Ascending aorta (tissue), 2 donors: Measurements from ENCODE around the gene PTGDS. TPM values are rescaled to one million over a fixed set of nuclear protein-coding genes. Genes with fewer than 3 reads are reported as not detected.
A peak's percentile ranks its signal among the peaks of the same experiment; 100 is the strongest.

Experiments
- DNase-seq, 2 donors: peaks; one replicate each; pipeline ENCODE4 v3.0.0-alpha.2; 2019; ENCODE audit warnings: low spot score in 2 of 2
- H3K27ac ChIP-seq, 2 donors: fragments of 200-600 bp; sonication (generic); one replicate each; pipeline ENCODE4 v1.5.1; 2016 to 2017; ENCODE audit warnings: mild to moderate bottlenecking in 1 of 2
- H3K27me3 ChIP-seq: fragments of 200-600 bp; sonication (generic); one replicate; pipeline ENCODE4 v1.5.1; 2017
- H3K36me3 ChIP-seq, 2 donors: fragments of 200-600 bp; sonication (generic); one replicate each; pipeline ENCODE4 v1.5.1; 2016
- H3K4me1 ChIP-seq, 2 donors: fragments of 200-600 bp; sonication (generic); one replicate each; pipeline ENCODE4 v1.5.1; 2016 to 2017; ENCODE audit warnings: mild to moderate bottlenecking in 1 of 2
- H3K4me3 ChIP-seq, 2 donors: fragments of 200-600 bp; sonication (generic); one replicate each; pipeline ENCODE4 v1.5.1; 2016 to 2017; ENCODE audit warnings: mild to moderate bottlenecking in 1 of 2
- H3K9me3 ChIP-seq, 2 donors: fragments of 200-600 bp; sonication (generic); one replicate each; pipeline ENCODE4 v1.5.1; 2016
- intact Hi-C: fragments of 100-400 bp; cut with DNase I; formaldehyde crosslinking; loops from one replicate; pipeline ENCODE4 v1.15.1; 2023
- total RNA-seq: library from RNA; depleted of rRNA; stranded (reverse); fragments of >200 nt; gene quantifications from one replicate; pipeline ENCODE4 v1.1.0, GENCODE V29; 2016
- TF ChIP-seq, protein P1 (sequence below), 3 experiments: fragments of 200-600 bp in 2 of 3; fragments of 450-650 bp in 1 of 3; sonication (generic) in 2 of 3; IDR thresholded peaks; one replicate each; pipeline ENCODE4 v1.5.1; 2016 to 2019; ENCODE audit warnings: antibody characterized with exemption in 3 of 3, mild to moderate bottlenecking in 1 of 3, moderate library complexity in 1 of 3

PTGDS gene
- total RNA-seq, 1 donor from 2014 or later, result 68.3 TPM

DNA sequence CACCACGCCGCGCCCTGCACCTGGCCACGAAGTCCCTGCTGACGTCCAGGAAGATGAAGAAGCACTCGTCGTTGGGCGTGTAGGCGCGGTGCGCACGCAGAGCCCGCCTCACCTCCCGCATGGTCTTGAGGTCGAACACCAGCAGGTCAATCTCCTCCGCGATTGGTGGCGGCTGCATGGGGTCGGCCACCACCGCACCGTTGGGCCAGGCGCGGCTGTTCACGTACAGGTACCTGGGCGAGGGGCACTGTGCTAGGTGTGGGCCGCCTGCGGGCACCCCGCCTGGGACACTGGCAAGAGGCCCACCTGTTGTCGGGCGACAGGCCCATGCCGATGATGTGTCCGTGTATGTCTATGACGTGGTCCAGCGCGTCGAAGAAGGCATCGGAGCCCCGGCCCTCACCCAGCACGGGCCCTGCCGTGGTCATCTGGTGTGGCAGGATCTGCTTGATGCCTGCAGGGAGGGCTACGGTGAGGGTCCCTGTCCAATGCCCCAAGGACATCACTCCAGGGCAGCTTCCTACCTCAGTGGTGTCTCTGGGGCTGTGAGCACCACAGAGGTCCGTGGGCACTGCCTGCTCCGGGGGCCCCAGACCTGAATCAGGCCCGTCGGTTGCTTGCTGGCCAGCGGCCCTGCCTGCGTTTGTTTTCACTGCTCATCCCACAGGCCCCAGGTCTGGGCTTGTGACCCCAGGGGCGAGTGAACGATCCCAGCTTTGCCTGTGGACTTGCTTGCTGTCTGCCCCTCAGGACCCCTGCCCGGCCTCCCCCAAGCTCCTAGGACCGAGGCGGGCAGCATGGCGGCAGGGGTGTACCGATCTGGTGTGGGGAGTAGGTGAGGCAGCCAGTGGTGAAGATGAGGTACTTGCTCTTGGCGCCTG, 35.8 kb upstream of the PTGDS start:
- no peaks in the 10 kb centered on the region for H3K27me3 ChIP-seq
- no peak for DNase-seq
- H3K9me3 ChIP-seq, result no peaks in the 10 kb centered on the region
- H3K27ac ChIP-seq, result no peak overlapping the region
- TF ChIP-seq, protein P1, sequence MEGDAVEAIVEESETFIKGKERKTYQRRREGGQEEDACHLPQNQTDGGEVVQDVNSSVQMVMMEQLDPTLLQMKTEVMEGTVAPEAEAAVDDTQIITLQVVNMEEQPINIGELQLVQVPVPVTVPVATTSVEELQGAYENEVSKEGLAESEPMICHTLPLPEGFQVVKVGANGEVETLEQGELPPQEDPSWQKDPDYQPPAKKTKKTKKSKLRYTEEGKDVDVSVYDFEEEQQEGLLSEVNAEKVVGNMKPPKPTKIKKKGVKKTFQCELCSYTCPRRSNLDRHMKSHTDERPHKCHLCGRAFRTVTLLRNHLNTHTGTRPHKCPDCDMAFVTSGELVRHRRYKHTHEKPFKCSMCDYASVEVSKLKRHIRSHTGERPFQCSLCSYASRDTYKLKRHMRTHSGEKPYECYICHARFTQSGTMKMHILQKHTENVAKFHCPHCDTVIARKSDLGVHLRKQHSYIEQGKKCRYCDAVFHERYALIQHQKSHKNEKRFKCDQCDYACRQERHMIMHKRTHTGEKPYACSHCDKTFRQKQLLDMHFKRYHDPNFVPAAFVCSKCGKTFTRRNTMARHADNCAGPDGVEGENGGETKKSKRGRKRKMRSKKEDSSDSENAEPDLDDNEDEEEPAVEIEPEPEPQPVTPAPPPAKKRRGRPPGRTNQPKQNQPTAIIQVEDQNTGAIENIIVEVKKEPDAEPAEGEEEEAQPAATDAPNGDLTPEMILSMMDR (IDR thresholded peaks at IDR 0.05), result no peak
- intact Hi-C loops, result loop anchor here (5.0 kb wide), 1 partner anchor 134 kb away; the partner anchor contains the start of gene RABL6
- no peak overlapping the region for H3K4me3 ChIP-seq
- peaks cover 6 to 14% of the 10 kb centered on the region in 2 donors for H3K4me1 ChIP-seq
- H3K36me3 ChIP-seq, result peaks cover 40 to 43% of the 10 kb centered on the region in 2 donors

GRCh38 chr9:136942112-136942880, 35.0 kb upstream of the PTGDS start:
- intact Hi-C loops, result loop anchor here (5.0 kb wide), 1 partner anchor 135 kb away; the partner anchor contains the start of gene RABL6
- TF ChIP-seq, protein P1 (IDR thresholded peaks at IDR 0.05), result no peak
- DNase-seq, result no peak
- H3K4me1 ChIP-seq, result peaks cover 6 to 14% of the 10 kb centered on the region in 2 donors
- peak overlapping the region in 1 of 2 donors; percentile 88 for H3K4me3 ChIP-seq
- no peak overlapping the region for H3K27ac ChIP-seq
- peaks cover 40 to 43% of the 10 kb centered on the region in 2 donors for H3K36me3 ChIP-seq
- H3K27me3 ChIP-seq, result no peaks in the 10 kb centered on the region
- no peaks in the 10 kb centered on the region for H3K9me3 ChIP-seq

DNA sequence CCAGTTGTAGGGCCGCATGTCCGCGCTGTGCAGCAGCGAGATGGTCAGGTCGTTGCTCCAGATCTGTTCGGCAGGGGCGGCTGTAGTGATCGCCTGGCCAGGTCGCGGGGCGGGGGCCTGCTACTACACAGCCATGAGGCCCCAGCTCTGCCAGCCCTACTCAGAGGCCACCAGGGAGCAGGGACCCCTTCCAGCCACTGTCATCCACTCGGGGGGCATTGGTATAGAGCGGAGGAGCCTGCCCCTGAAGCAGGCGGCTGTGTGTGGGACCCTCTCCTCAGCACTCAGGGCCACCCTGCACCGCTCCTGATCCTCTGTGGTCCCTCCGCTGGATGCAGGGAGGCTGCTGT, 34.4 kb upstream of the PTGDS start:
- Histone ChIP-seq H3K4me1 (peaks cover 6 to 14% of the 10 kb centered on the region in 2 donors), H3K27me3 (no peaks in the 10 kb centered on the region), H3K9me3 (no peaks in the 10 kb centered on the region), H3K27ac (no peak overlapping the region), H3K36me3 (peaks cover 40 to 41% of the 10 kb centered on the region in 2 donors), H3K4me3 (peak overlapping the region; percentile 88 to 90)
- intact Hi-C loops, result loop anchor here (5.0 kb wide), 1 partner anchor 136 kb away; the partner anchor contains the start of gene RABL6
- no peak for DNase-seq
- TF ChIP-seq, protein P1 (IDR thresholded peaks at IDR 0.05), result no peak

DNA sequence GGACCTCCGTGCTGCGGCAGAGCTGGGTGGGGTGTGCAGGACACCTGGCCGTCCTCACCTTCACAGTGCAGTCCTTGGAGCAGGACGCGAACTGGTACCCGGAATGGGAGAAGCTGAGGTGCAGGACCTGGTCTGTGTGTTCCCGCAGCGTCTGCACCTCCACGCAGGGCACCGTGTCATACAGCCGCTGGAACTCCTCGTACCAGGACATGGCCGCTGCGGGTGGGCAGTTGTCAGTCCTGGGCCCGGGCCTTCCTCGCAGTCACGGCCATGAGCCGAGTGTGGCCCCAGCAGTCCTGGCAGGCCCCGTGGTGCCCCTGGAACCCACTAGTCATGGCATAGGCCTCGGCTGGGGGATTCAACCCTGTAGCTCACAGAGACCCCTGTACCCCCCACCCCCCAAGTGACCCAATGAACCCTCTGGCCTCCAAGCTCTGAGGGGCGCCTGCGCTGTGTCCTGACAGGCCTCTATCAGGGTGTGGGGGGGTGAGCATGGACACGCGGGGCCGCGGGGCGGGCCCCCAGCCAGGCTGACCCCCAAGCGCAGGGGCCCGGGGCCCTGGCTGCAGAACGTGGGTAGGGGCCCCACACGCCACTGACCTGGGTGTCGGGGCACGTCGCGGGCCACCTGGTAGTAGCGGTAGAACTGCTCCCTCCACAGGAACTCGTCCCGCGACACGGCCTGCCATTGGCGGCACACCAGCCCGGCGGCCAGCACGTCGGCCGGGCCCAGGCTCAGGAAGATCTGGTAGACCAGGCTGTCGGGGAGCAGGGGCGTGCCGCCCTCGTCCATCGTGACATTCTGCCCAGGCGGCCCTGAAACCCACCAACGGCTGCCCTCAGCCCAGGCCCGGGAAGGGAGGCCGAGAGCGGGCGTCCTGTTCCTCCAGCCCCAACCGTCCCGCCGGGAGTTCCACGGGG, 33.8 kb upstream of the PTGDS start:
- Histone ChIP-seq H3K27ac (peak overlapping the region; percentile 52 to 87), H3K36me3 (peaks cover 39 to 40% of the 10 kb centered on the region in 2 donors), H3K4me1 (peaks cover 6 to 14% of the 10 kb centered on the region in 2 donors), H3K4me3 (peak overlapping the region; percentile 88 to 90), H3K27me3 (no peaks in the 10 kb centered on the region), H3K9me3 (no peaks in the 10 kb centered on the region)
- TF ChIP-seq, protein P1 (IDR thresholded peaks at IDR 0.05), result no peak
- DNase-seq, result no peak
- intact Hi-C loops, result loop anchor here (1.0 to 5.0 kb wide), 7 partner anchors 40 to 143 kb away; partner anchors contain the start of genes EDF1, MAN1B1, PAXX and PHPT1

GRCh38 chr9:136944212-136944518, 33.1 kb upstream of the PTGDS start:
- DNase-seq, result no peak
- no peaks in the 10 kb centered on the region for H3K27me3 ChIP-seq
- H3K9me3 ChIP-seq, result no peaks in the 10 kb centered on the region
- intact Hi-C loops, result loop anchor here (1.0 to 5.0 kb wide), 7 partner anchors 41 to 142 kb away; partner anchors contain the start of genes EDF1, MAN1B1, PAXX and PHPT1
- H3K4me1 ChIP-seq, result peaks cover 6 to 17% of the 10 kb centered on the region in 2 donors
- TF ChIP-seq, protein P1 (IDR thresholded peaks at IDR 0.05), result no peak
- H3K27ac ChIP-seq, result peak overlapping the region; percentile 52 to 87
- H3K4me3 ChIP-seq, result peak overlapping the region; percentile 88 to 90
- peaks cover 38 to 39% of the 10 kb centered on the region in 2 donors for H3K36me3 ChIP-seq
